ENCODE measurements around the gene FMN1. TPM values are rescaled to one million over a fixed set of nuclear protein-coding genes. Genes with fewer than 3 reads are reported as not detected.

FMN1 gene
- polyA plus RNA-seq, 1 donor from 2014 or later, result 0.40 TPM

DNA sequence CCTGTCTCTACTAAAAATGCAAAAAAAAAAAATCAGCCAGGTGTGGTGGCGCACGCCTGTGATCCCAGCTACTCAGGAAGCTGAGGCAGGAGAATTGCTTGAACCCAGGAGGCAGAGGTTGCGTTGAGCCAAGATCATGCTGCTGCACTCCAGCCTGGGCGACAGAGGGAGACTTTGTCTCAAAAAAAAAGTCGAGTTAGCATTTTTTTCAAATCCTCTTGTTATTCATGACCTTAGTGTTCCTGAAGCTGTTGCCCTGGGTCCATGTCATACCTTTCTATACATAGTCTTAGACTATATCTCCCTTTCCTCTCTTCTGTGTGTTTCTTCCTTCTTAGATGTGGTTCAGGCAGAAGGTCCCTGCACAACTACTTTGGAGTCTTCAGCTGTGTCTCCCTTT is 6.4 kb downstream of the FMN1 start:
- no peaks in the 10 kb centered on the region for H3K9me3 ChIP-seq (ENCODE audit: low read length)
- H2AFZ ChIP-seq (ENCODE audit: low read depth, low read length), result no peak overlapping the region
- H3K4me3 ChIP-seq (ENCODE audit: low read length), result no peak overlapping the region

DNA sequence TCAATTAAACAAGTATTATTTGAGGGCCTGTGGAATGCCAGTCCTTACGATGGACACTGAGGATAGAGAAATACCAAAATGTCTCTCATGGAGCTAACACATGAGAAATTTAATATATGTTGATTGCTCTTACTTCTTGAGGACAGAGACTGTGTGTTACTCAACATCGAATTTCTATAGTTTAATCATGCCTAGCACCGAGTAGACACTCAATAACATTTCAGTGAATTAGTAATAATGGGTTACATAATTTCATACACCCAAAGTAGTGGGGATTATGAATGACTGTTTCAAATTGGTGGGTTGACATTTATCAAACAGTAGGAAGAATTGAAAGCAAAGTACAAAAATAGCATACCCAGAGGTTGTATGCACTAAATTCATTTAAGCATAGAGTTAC is 11.2 kb downstream of the FMN1 start:
- Histone ChIP-seq H3K27ac (ENCODE audit: low read length) (no peak overlapping the region), H3K27me3 (ENCODE audit: insufficient read depth, low read depth, low read length) (no peaks in the 10 kb centered on the region), H2AFZ (ENCODE audit: low read depth, low read length) (no peak overlapping the region), H3K9me3 (ENCODE audit: low read length) (no peaks in the 10 kb centered on the region), H3F3A (ENCODE audit: insufficient read depth, low read length, poor library complexity, severe bottlenecking) (no peaks in the 10 kb centered on the region), H3K9me2 (ENCODE audit: insufficient read depth, low read length) (no peaks in the 10 kb centered on the region), H3K4me2 (ENCODE audit: low read length) (no peak overlapping the region), H3K9ac (ENCODE audit: low read length) (no peak overlapping the region), H3K36me3 (ENCODE audit: insufficient read depth, low read length) (no peaks in the 10 kb centered on the region), H4K20me1 (ENCODE audit: insufficient read depth) (no peaks in the 10 kb centered on the region), H3K79me2 (replicated peaks; ENCODE audit: insufficient read depth, low read length) (no peaks in the 10 kb centered on the region), H3K4me3 (ENCODE audit: low read length) (no peak overlapping the region)
- TF ChIP-seq MXI1 (conservative IDR thresholded peaks at IDR 0.05; ENCODE audit: poor library complexity, severe bottlenecking) (no peak), TAF1 (IDR thresholded peaks at IDR 0.05; ENCODE audit: low read depth) (no peak), EZH2 (IDR thresholded peaks at IDR 0.05; ENCODE audit: borderline replicate concordance, insufficient read depth, low read length, poor library complexity, severe bottlenecking) (no peak), RAD21 (conservative IDR thresholded peaks at IDR 0.05) (no peak), SMC3 (conservative IDR thresholded peaks at IDR 0.05; ENCODE audit: poor library complexity) (no peak), POLR2AphosphoS5 (IDR thresholded peaks at IDR 0.05) (no peak), EP300 (conservative IDR thresholded peaks at IDR 0.05; ENCODE audit: poor library complexity, severe bottlenecking) (no peak)
- TF ChIP-seq, protein P1, sequence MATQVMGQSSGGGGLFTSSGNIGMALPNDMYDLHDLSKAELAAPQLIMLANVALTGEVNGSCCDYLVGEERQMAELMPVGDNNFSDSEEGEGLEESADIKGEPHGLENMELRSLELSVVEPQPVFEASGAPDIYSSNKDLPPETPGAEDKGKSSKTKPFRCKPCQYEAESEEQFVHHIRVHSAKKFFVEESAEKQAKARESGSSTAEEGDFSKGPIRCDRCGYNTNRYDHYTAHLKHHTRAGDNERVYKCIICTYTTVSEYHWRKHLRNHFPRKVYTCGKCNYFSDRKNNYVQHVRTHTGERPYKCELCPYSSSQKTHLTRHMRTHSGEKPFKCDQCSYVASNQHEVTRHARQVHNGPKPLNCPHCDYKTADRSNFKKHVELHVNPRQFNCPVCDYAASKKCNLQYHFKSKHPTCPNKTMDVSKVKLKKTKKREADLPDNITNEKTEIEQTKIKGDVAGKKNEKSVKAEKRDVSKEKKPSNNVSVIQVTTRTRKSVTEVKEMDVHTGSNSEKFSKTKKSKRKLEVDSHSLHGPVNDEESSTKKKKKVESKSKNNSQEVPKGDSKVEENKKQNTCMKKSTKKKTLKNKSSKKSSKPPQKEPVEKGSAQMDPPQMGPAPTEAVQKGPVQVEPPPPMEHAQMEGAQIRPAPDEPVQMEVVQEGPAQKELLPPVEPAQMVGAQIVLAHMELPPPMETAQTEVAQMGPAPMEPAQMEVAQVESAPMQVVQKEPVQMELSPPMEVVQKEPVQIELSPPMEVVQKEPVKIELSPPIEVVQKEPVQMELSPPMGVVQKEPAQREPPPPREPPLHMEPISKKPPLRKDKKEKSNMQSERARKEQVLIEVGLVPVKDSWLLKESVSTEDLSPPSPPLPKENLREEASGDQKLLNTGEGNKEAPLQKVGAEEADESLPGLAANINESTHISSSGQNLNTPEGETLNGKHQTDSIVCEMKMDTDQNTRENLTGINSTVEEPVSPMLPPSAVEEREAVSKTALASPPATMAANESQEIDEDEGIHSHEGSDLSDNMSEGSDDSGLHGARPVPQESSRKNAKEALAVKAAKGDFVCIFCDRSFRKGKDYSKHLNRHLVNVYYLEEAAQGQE (IDR thresholded peaks at IDR 0.05; ENCODE audit: borderline replicate concordance), result no peak
- TF ChIP-seq, protein P2, sequence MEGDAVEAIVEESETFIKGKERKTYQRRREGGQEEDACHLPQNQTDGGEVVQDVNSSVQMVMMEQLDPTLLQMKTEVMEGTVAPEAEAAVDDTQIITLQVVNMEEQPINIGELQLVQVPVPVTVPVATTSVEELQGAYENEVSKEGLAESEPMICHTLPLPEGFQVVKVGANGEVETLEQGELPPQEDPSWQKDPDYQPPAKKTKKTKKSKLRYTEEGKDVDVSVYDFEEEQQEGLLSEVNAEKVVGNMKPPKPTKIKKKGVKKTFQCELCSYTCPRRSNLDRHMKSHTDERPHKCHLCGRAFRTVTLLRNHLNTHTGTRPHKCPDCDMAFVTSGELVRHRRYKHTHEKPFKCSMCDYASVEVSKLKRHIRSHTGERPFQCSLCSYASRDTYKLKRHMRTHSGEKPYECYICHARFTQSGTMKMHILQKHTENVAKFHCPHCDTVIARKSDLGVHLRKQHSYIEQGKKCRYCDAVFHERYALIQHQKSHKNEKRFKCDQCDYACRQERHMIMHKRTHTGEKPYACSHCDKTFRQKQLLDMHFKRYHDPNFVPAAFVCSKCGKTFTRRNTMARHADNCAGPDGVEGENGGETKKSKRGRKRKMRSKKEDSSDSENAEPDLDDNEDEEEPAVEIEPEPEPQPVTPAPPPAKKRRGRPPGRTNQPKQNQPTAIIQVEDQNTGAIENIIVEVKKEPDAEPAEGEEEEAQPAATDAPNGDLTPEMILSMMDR (IDR thresholded peaks at IDR 0.05; ENCODE audit: poor library complexity, severe bottlenecking), result no peak

More for the DNA sequence above, 6.4 kb downstream of the FMN1 start:
- Histone ChIP-seq H3K27ac (ENCODE audit: low read length) (no peak overlapping the region), H3K27me3 (ENCODE audit: insufficient read depth, low read depth, low read length) (no peaks in the 10 kb centered on the region), H4K20me1 (ENCODE audit: insufficient read depth) (no peaks in the 10 kb centered on the region), H3K79me2 (replicated peaks; ENCODE audit: insufficient read depth, low read length) (no peaks in the 10 kb centered on the region), H3K9me2 (ENCODE audit: insufficient read depth, low read length) (no peaks in the 10 kb centered on the region), H3K4me2 (ENCODE audit: low read length) (no peak overlapping the region), H3K9ac (ENCODE audit: low read length) (no peak overlapping the region), H3F3A (ENCODE audit: insufficient read depth, low read length, poor library complexity, severe bottlenecking) (no peaks in the 10 kb centered on the region), H3K36me3 (ENCODE audit: insufficient read depth, low read length) (no peaks in the 10 kb centered on the region)
- TF ChIP-seq EP300 (conservative IDR thresholded peaks at IDR 0.05; ENCODE audit: poor library complexity, severe bottlenecking) (no peak), EZH2 (IDR thresholded peaks at IDR 0.05; ENCODE audit: borderline replicate concordance, insufficient read depth, low read length, poor library complexity, severe bottlenecking) (no peak), POLR2AphosphoS5 (IDR thresholded peaks at IDR 0.05) (no peak), RAD21 (conservative IDR thresholded peaks at IDR 0.05) (no peak)
- TF ChIP-seq, protein P1 (IDR thresholded peaks at IDR 0.05; ENCODE audit: borderline replicate concordance), result no peak
- TF ChIP-seq, protein P2 (IDR thresholded peaks at IDR 0.05; ENCODE audit: poor library complexity, severe bottlenecking), result no peak
